ENCODE measurements around the gene PNMT.

- TF ChIP-seq CTCF (conservative IDR thresholded peaks at IDR 0.05), result no peak
- no peak for TF ChIP-seq EZH2 (IDR thresholded peaks at IDR 0.05; ENCODE audit: low read depth)
Measured at GRCh38 chr17:39642291-39643074, 25.8 kb upstream of the PNMT start.
